ENCODE results near the gene PAGE2. TPM values are rescaled to one million over a fixed set of nuclear protein-coding genes. Genes with fewer than 3 reads are reported as not detected.
"Not testable (repeated sequence)": the region's sequence is repeated elsewhere in the genome, so short reads cannot be mapped to it uniquely, and the experiment has no call there.

The PAGE2 gene
- polyA plus RNA-seq, 3 donors from 2014 or later, result not detected

- H3K27me3 Mint-ChIP-seq (ENCODE audit: low read depth in 3 of 3); H3K4me3 Mint-ChIP-seq; DNase-seq; H3K9me3 Mint-ChIP-seq; H3K27ac Mint-ChIP-seq; H3K36me3 Mint-ChIP-seq; H3K4me1 Mint-ChIP-seq: not testable (repeated sequence)
These were observed 52.0 kb downstream of the PAGE2 start for GRCh38 chrX:55140800-55141199.

Other genes starting within 250 kb of the PAGE2 start
- gene TRO, start 168.2 kb upstream of the PAGE2 start, polyA plus RNA-seq, result 1 to 10 TPM in 2 of 3 donors, not detected in 1; 1.3 to 2.4 TPM
- under 1 TPM in 2 of 3 donors, not detected in 1; 0.28 to 0.41 TPM for gene PFKFB1, start 94.8 kb upstream of the PAGE2 start, polyA plus RNA-seq
- 10 to 100 TPM; 16.6 to 32.2 (median 27.4) TPM for gene APEX2, start 88.7 kb upstream of the PAGE2 start, polyA plus RNA-seq
- gene ALAS2, start 58.0 kb upstream of the PAGE2 start, polyA plus RNA-seq, result 1 to 10 TPM in 1 of 3 donors, under 1 TPM in 2; 0.17 to 8.6 (median 0.82) TPM
- not detected for gene PAGE2B, start 14.0 kb upstream of the PAGE2 start, polyA plus RNA-seq
- not detected for gene PAGE5, start 131.3 kb downstream of the PAGE2 start, polyA plus RNA-seq
- gene PAGE3, start 175.9 kb downstream of the PAGE2 start, polyA plus RNA-seq, result not detected